Spleen (tissue), 11 donors: ENCODE measurements around the gene PXMP4. TPM values are rescaled to one million over a fixed set of nuclear protein-coding genes. Genes with fewer than 3 reads are reported as not detected.

ENCODE experiments used
- DNase-seq: peaks from one replicate; pipeline ENCODE4 v3.0.0-alpha.2; 2020
- H3K27ac ChIP-seq, 8 donors: fragments of 200-600 bp; sonication (generic) in 7 of 8; 1 replicate in 4 of 8; 2 replicates in 4 of 8; pipeline versions ENCODE4 v1.5.0 to v1.8.0; 2016 to 2021; ENCODE audit warnings: inconsistent platforms in 4 of 8, mild to moderate bottlenecking in 4 of 8, moderate library complexity in 1 of 8
- H3K27me3 ChIP-seq, 7 donors: fragments of 200-600 bp; sonication (generic) in 6 of 7; replicated peaks in 1 of 7; 1 replicate in 4 of 7; 2 replicates in 3 of 7; pipeline versions ENCODE4 v1.5.0 to v1.8.0; 2016 to 2021; ENCODE audit warnings: inconsistent platforms in 3 of 7, mild to moderate bottlenecking in 1 of 7
- H3K36me3 ChIP-seq, 6 donors: fragments of 200-600 bp; sonication (generic) in 5 of 6; 1 replicate in 4 of 6; 2 replicates in 2 of 6; pipeline versions ENCODE4 v1.5.0 to v1.8.0; 2016 to 2021; ENCODE audit warnings: inconsistent platforms in 2 of 6
- H3K4me1 ChIP-seq, 6 donors: fragments of 200-600 bp; sonication (generic) in 5 of 6; 1 replicate in 3 of 6; 2 replicates in 3 of 6; pipeline versions ENCODE4 v1.5.0 to v1.8.0; 2016 to 2021; ENCODE audit warnings: inconsistent platforms in 3 of 6
- H3K4me3 ChIP-seq, 8 donors: fragments of 200-600 bp; sonication (generic) in 7 of 8; 1 replicate in 4 of 8; 2 replicates in 4 of 8; pipeline versions ENCODE4 v1.5.0 to v1.8.0; 2016 to 2021; ENCODE audit warnings: inconsistent platforms in 4 of 8, mild to moderate bottlenecking in 4 of 8, moderate library complexity in 2 of 8
- H3K9me3 ChIP-seq, 8 donors: fragments of 200-600 bp; sonication (generic) in 7 of 8; 1 replicate in 4 of 8; 2 replicates in 4 of 8; pipeline versions ENCODE4 v1.5.0 to v1.8.0; 2016 to 2021; ENCODE audit warnings: inconsistent platforms in 4 of 8
- POLR2A ChIP-seq, 3 donors: fragments of 450-650 bp; IDR thresholded peaks; one replicate each; pipeline ENCODE4 v1.5.1; 2017; ENCODE audit warnings: antibody characterized with exemption in 3 of 3, mild to moderate bottlenecking in 1 of 3
- POLR2AphosphoS5 ChIP-seq, 3 donors: sonication (generic); formaldehyde crosslinking; IDR thresholded peaks; one replicate each; pipeline ENCODE4 v1.5.1; 2017; ENCODE audit warnings: antibody characterized with exemption in 3 of 3
- WGBS, 5 donors: extraction: QIAGEN DNeasy Blood & Tissue Kit in 3 of 5; methylation state at CpG; one replicate each; pipeline versions ENCODE4 v1.1.5 to v1.1.7; 2013 to 2018; 5-methylcytosine and 5-hydroxymethylcytosine counted together
- intact Hi-C: fragments of 100-400 bp; cut with DNase I; formaldehyde crosslinking; loops from one replicate; pipeline ENCODE4 v1.15.0; 2023; ENCODE audit warnings: low total_unique reads
- polyA plus RNA-seq, 3 donors: library from polyadenylated mRNA; stranded (reverse); fragments of 200-250 nt; gene quantifications; one replicate each; pipeline ENCODE4 v1.2.1, GENCODE V29; 2013
- total RNA-seq, 7 donors: library from RNA; depleted of rRNA in 3 of 7; stranded (reverse); fragments of >200 nt in 3 of 7; fragmentation: NEBNext Ultra II Directional in 4 of 7; extraction: Animal tissue kit (Norgen Biotek cat#: 25700) in 4 of 7; gene quantifications; one replicate each; pipeline versions ENCODE4 v1.1.0 to v1.2.1, GENCODE V29; 2016 to 2021
- TF ChIP-seq, protein P1 (sequence below), 11 experiments: fragments of 200-600 bp in 7 of 11; fragments of 450-650 bp in 4 of 11; sonication (generic) in 4 of 11; IDR thresholded peaks in 8 of 11; conservative IDR thresholded peaks in 3 of 11; 1 replicate in 7 of 11; 2 replicates in 4 of 11; pipeline versions ENCODE4 v1.4.0 to v1.8.0; 2016 to 2021; ENCODE audit warnings: antibody characterized with exemption in 11 of 11, inconsistent platforms in 4 of 11, mild to moderate bottlenecking in 1 of 11
- donor health status: healthy with polysubstance abuse.
- donor health status: DM: no; HTN: no; CAD: no; lungs with moderate emphysema.
- donor health status: DM: no; HTN: no; CAD: no.
- donor health status: Bipolar disorder and iron deficiency.
- donor health status: healthy.
- donor health status: DM: no; HTN: no; CAD: no.
- donor health status: DM: yes; HTN: yes; CAD: no.

Gene PXMP4
- total and polyA plus RNA-seq, 10 donors, result 2.1 to 14.4 (median 6.9) TPM

DNA sequence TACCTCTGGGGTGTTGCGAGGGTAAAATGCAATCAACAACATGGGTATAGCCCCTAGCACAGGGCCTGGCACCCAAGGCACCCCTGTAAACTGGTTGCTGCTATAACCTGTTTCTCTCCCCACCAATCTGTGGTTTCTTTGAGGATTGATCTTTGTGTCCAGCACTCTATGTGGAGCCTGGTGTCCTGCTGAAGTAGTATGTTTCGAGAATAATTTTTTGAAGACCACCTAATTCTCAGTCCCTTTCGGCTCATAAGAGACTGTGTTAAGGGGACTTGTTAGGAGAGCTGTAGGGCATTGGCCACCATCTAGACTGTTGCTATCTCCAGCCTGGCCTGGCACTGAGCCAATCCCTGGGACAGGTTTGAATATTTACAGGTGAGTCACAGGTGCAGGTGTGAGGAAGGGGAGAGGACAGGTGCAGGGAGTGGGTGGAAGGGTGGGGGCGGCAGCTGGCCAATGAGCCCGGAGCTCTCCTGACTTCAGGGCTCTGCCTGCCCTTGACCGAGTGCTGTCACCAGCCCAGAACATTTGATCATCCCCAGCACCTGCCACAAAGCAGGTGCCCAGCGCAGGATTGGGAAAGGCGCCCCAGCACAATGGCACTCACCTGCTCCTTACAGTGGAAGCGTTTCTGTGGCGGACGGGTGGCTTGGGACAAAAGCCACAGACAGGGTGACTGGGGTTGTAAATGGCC, 66.1 kb downstream of the PXMP4 start:
- TF ChIP-seq, protein P1, sequence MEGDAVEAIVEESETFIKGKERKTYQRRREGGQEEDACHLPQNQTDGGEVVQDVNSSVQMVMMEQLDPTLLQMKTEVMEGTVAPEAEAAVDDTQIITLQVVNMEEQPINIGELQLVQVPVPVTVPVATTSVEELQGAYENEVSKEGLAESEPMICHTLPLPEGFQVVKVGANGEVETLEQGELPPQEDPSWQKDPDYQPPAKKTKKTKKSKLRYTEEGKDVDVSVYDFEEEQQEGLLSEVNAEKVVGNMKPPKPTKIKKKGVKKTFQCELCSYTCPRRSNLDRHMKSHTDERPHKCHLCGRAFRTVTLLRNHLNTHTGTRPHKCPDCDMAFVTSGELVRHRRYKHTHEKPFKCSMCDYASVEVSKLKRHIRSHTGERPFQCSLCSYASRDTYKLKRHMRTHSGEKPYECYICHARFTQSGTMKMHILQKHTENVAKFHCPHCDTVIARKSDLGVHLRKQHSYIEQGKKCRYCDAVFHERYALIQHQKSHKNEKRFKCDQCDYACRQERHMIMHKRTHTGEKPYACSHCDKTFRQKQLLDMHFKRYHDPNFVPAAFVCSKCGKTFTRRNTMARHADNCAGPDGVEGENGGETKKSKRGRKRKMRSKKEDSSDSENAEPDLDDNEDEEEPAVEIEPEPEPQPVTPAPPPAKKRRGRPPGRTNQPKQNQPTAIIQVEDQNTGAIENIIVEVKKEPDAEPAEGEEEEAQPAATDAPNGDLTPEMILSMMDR (IDR thresholded peaks at IDR 0.05 in 8 of 11, conservative IDR thresholded peaks at IDR 0.05 in 3 of 11), result no peak
- TF ChIP-seq POLR2A (IDR thresholded peaks at IDR 0.05) (no peak), POLR2AphosphoS5 (IDR thresholded peaks at IDR 0.05) (peak in 1 of 3 donors; percentile 25)
- H3K9me3 ChIP-seq, result no peaks in the 10 kb centered on the region
- no peak overlapping the region for H3K4me3 ChIP-seq
- WGBS, 5 donors, result 86 to 92% (median 88%) methylated on average over 9 to 11 of the region's 11 CpGs
- intact Hi-C loops, result loop anchor here (5.0 kb wide), 1 partner anchor 197 kb away; no protein-coding TSS in a partner anchor
- no peak overlapping the region for H3K27ac ChIP-seq
- H3K36me3 ChIP-seq, result peaks cover 0 to 29% (median 4%) of the 10 kb centered on the region in 6 donors
- peak; percentile 31 for DNase-seq
- no peaks in the 10 kb centered on the region for H3K27me3 ChIP-seq
- H3K4me1 ChIP-seq, result peaks cover 0 to 19% (median 9%) of the 10 kb centered on the region in 6 donors

DNA sequence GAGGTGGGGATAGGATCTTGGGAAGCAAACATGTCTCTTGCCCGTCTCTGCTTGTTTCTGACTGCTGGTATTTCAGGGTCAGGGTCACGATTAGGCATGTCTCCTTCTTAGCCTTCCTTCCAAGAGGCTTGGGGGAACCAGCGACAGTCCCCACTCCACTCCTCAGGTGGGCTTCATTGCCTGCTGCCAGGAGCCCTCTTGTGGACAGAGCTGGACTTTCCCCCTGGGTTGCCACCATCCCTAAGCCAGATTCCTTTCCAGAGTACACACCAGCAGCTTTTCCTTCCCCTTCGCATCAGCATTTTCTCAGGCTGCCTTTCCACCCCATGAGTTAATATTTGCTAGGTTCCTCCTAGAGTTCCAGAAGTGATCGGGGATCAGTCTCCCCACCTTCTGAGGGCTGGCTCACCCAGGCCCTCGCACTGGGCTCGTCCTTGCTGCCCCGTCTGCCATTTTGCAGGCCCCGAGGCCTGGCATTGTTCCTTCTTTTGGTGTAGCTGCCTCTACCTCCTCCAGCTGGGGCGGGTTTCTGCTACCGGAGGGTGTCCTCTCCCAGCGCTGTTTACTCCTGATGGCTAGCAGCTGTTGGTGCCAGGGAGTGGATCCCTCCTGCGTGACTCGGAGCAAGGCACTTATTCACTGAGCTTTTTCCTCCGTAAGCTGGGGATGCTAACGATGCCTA, 66.8 kb downstream of the PXMP4 start:
- intact Hi-C loops, result loop anchor here (5.0 kb wide), 1 partner anchor 196 kb away; no protein-coding TSS in a partner anchor
- Histone ChIP-seq H3K27me3 (no peaks in the 10 kb centered on the region), H3K27ac (peak overlapping the region in 1 of 8 donors; percentile 46), H3K4me1 (peaks cover 0 to 25% (median 11%) of the 10 kb centered on the region in 6 donors), H3K9me3 (no peaks in the 10 kb centered on the region), H3K4me3 (no peak overlapping the region), H3K36me3 (peaks cover 0 to 29% (median 0%) of the 10 kb centered on the region in 6 donors)
- WGBS, 5 donors, result 52 to 65% (median 57%) methylated on average over 16 of the region's 16 CpGs
- TF ChIP-seq POLR2AphosphoS5 (IDR thresholded peaks at IDR 0.05) (peak; percentile 13 to 45 (median 40)), POLR2A (IDR thresholded peaks at IDR 0.05) (no peak)
- TF ChIP-seq, protein P1 (IDR thresholded peaks at IDR 0.05 in 8 of 11, conservative IDR thresholded peaks at IDR 0.05 in 3 of 11), result peak; percentile 66 to 87 (median 79)
- DNase-seq, result peak; percentile 79

Other genes starting within 250 kb of the PXMP4 start
- gene CBFA2T2, start 230.2 kb downstream of the PXMP4 start, total RNA-seq, result 10 to 100 TPM; 17.0 to 25.4 (median 18.9) TPM
- 1 to 10 TPM; 3.3 to 6.9 (median 4.8) TPM for gene CBFA2T2, start 230.2 kb downstream of the PXMP4 start, polyA plus RNA-seq
- gene C20orf144, start 58.0 kb downstream of the PXMP4 start, total RNA-seq, result under 1 TPM in 1 of 7 donors, not detected in 6; 0.14 TPM
- under 1 TPM in 2 of 3 donors, not detected in 1; 0.06 to 0.09 TPM for gene C20orf144, start 58.0 kb downstream of the PXMP4 start, polyA plus RNA-seq
- 1 to 10 TPM; 1.1 to 3.5 (median 2.0) TPM for gene ACTL10, start 53.4 kb downstream of the PXMP4 start, total RNA-seq
- gene ACTL10, start 53.4 kb downstream of the PXMP4 start, polyA plus RNA-seq, result 1 to 10 TPM; 1.3 to 3.5 (median 2.9) TPM
- gene NECAB3, start 45.9 kb downstream of the PXMP4 start, total RNA-seq, result 10 to 100 TPM; 14.0 to 39.0 (median 18.8) TPM
- gene NECAB3, start 45.9 kb downstream of the PXMP4 start, polyA plus RNA-seq, result 10 to 100 TPM in 2 of 3 donors, 1 to 10 TPM in 1; 8.6 to 22.7 (median 11.0) TPM
- 1 to 10 TPM; 2.5 to 6.9 (median 4.5) TPM for gene E2F1, start 33.9 kb downstream of the PXMP4 start, total RNA-seq
- 1 to 10 TPM; 3.4 to 6.2 (median 5.6) TPM for gene E2F1, start 33.9 kb downstream of the PXMP4 start, polyA plus RNA-seq
- 1 to 10 TPM; 3.3 to 6.7 (median 4.4) TPM for gene ZNF341, start 11.7 kb upstream of the PXMP4 start, total RNA-seq
- gene ZNF341, start 11.7 kb upstream of the PXMP4 start, polyA plus RNA-seq, result 1 to 10 TPM; 2.3 to 5.9 (median 4.9) TPM
- 10 to 100 TPM; 44.9 to 79.1 (median 71.8) TPM for gene CHMP4B, start 91.0 kb upstream of the PXMP4 start, total RNA-seq
- 100 to 1,000 TPM in 1 of 3 donors, 10 to 100 TPM in 2; 75.0 to 118 (median 89.9) TPM for gene CHMP4B, start 91.0 kb upstream of the PXMP4 start, polyA plus RNA-seq